ENCODE data around the gene WDR46. TPM values are rescaled to one million over a fixed set of nuclear protein-coding genes. Genes with fewer than 3 reads are reported as not detected.

The WDR46 gene
- total and polyA plus RNA-seq, 2 of the 8 experiments (the other 6 are each of a cell fraction or from before 2014, with no cell fraction given): 69.7 to 91.0 TPM

DNA sequence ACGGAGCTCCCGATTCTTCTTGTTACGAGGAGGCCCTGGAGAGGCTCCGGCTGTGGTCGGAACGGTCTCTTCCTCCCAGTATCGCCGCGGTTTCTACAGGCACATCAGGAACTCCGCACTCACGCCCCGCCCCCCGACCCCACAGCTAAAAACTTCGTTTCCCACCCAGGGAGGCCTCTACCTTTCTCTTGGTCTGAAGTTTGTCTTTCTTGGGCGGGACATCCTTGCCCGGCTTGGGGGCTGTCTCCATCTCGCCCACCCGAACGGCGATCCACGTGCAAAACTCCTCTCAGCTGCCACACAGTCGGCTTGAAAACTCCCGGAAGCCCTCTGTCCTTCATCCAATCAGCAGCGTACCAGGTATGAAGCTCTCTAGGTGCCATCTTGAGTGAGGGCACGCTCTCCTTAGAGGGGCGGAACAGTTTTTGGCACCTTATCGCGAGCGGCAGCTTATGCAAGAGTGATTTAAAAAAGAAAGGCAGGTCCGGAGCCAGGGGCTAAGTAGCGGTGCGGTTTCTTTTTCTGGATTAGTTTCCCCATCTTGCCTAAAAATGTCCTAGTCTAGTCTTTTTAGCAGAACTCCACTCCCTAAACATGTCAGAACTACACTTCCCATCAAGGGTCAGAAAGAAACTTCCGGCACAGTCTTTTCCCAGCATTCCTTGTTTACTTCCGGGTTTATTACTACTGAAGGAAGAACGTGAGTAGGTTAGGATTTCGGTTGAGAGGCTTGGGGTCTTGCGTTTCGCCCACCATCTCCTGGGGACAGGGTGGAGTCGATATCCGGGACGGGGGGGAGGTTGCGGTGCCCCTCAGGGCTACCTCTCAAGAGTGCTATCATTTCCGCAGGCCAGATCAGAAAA, at the start of gene WDR46, which contains the start of gene PFDN6 (continued):
- TF ChIP-seq NANOG (IDR thresholded peaks at IDR 0.05; ENCODE audit: insufficient read depth, low read depth, low read length, poor library complexity, severe bottlenecking) (no peak), CTBP2 (IDR thresholded peaks at IDR 0.05; ENCODE audit: borderline replicate concordance, insufficient read depth, insufficient read length, low read length) (no peak), EZH2 (IDR thresholded peaks at IDR 0.05; ENCODE audit: low read depth, low read length, severe bottlenecking) (no peak), SIRT6 (IDR thresholded peaks at IDR 0.05; ENCODE audit: low read length) (no peak), CEBPB (IDR thresholded peaks at IDR 0.05; ENCODE audit: low read depth, low read length) (no peak), SRF (IDR thresholded peaks at IDR 0.05; ENCODE audit: low read depth, low read length) (no peak), SIX5 (IDR thresholded peaks at IDR 0.05; ENCODE audit: low read depth, low read length) (peak; percentile 88), SAP30 (IDR thresholded peaks at IDR 0.05; ENCODE audit: insufficient read depth, insufficient replicate concordance, low read length) (peak; percentile 99), ASH2L (IDR thresholded peaks at IDR 0.05; ENCODE audit: low read length) (peak; percentile 66), TEAD4 (IDR thresholded peaks at IDR 0.05; ENCODE audit: low read depth, low read length) (no peak), FOSL1 (IDR thresholded peaks at IDR 0.05; ENCODE audit: insufficient read depth, low read depth, low read length) (no peak), JUN (IDR thresholded peaks at IDR 0.05; ENCODE audit: low read depth, low read length) (no peak), CHD2 (IDR thresholded peaks at IDR 0.05; ENCODE audit: low read length) (peak; percentile 79), RAD21 (IDR thresholded peaks at IDR 0.05 in 1 of 2, conservative IDR thresholded peaks at IDR 0.05 in 1 of 2; ENCODE audit: low read depth in 2 of 2, low read length in 2 of 2) (no peak), BRCA1 (IDR thresholded peaks at IDR 0.05; ENCODE audit: low read depth, low read length) (no peak), PHF8 (conservative IDR thresholded peaks at IDR 0.05; ENCODE audit: low read depth, low read length) (peak; percentile 59), MAX (IDR thresholded peaks at IDR 0.05) (peak; percentile 87), MAFK (IDR thresholded peaks at IDR 0.05; ENCODE audit: low read depth, low read length) (no peak)
